Activated T-helper 1 cell treated with anti-CD3 and anti-CD28 coated beads, Interleukin-2, amount 50 U/mL, for 16 hours (primary cell): ENCODE results near the gene SNRPA1.
"Not testable (repeated sequence)": the region's sequence is repeated elsewhere in the genome, so short reads cannot be mapped to it uniquely, and the experiment has no call there.

ENCODE experiments used
- DNase-seq, 2 donors: peaks; one replicate each; pipeline ENCODE4 v3.0.0-alpha.2; 2020; ENCODE audit warnings: low read depth in 1 of 2, low spot score in 1 of 2

SNRPA1 gene

DNA sequence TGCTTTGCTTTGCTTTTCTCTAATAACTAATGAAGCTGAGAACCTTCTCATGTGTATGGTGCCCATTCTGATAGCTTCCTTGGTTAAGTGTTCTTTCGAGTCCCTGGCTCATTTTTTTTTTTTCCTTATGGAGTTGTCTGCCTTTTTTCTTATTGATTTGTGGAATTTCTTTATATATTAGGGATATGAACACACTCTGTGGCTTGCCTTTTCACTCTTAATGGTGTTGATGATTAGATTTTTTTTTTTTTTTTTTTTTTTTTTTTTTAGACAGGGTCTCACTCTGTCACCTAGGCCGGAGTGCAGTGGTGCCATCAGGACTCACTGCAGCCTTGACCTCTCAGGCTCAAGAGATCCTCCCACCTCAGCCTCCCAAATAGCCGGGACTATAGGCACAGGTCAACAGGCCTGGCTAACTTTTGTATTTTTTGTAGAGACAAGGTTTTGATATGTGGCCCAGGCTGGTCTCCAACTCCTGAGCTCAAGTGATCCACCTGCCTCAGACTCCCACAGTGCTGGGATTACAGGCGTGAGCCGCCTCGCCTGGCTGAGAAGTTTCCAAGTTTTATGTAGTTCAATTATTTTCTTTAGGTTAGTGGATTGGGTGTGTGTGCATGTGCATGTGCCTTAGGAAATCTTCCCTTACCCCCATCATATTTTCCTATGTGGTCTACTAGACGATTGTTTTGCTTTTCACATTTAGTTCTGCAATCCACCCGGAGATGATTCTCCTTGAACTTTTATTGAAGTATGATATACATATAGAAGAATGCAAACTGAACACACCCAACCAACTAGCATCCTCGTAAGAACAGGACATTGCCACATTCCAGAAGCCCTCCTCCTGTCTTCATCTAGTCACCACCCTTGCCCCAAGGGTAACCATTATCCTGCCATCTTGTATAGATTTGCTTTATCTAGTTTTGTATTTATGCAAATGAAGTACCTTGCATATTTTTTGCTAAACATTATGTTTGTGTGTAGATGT lies 1.7 kb upstream of the SNRPA1 start:
- DNase-seq: no peak

DNA sequence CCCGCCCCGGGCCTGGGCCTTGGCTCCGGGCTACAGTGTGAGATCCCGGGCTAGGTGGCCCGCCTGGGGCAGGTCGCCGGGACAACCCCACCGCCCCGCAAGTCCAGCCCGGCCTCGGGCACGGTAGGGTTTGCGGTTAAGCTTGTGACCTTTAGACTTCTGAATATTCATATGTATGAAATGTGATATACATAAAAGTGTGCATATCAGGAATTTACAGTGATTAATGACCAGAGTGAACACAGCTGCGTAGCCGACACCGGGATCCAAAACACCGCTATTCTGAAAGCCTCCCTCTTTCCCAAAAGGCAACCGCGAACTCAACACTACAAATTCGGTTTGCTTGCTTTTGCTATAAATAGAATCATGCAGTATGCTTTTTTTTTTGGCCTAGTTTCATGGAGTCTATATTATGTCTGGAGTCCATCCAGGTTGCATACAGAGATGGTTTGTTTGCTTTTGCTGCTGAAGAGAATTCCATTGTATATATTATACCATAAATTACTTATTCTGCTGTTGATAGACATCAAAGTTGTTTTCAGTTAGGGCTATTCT lies 636 bp upstream of the SNRPA1 start:
- no peak for DNase-seq

GRCh38 chr15:101293122-101293521 lies 1.9 kb downstream of the SNRPA1 start:
- DNase-seq: no peak

DNA sequence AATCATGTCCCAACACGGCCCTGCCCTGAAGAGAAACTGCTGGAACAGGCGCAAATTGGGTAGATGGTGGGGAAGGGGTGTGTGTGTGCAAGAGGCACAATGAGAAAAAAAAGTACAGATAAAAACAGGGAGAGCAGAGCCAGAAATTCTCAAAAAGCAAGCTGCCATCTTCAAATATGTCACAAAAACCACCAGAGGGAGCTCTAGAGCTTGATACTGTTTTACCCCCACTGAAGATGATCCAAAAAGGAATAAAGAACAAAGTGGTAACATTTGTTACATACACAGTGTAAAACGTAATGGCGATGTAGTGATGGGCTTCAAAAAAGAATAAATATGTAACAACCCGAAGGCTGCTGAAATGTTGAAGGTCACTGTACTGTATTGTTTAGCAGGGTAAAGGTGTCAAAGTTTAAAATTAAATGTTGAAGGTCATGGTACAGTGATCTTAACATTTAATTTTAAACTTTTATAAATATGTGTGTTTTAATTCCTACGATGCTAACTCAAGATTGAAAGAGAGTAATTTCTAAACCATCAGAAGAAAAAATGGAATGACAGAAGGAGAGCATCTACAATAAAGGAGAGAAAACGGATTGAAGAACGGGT lies 6.0 kb downstream of the SNRPA1 start:
- no peak for DNase-seq

- not testable (repeated sequence) for DNase-seq
Measured at GRCh38 chr15:101287342-101287741, 7.7 kb downstream of the SNRPA1 start.

GRCh38 chr15:101286471-101287114 lies 8.5 kb downstream of the SNRPA1 start:
- DNase-seq: no peak

GRCh38 chr15:101283931-101284330 lies 11.1 kb downstream of the SNRPA1 start:
- no peak for DNase-seq

- no peak for DNase-seq
Measured at GRCh38 chr15:101280007-101280406, 15.0 kb downstream of the SNRPA1 start.

GRCh38 chr15:101277943-101278564 lies 17.0 kb downstream of the SNRPA1 start:
- DNase-seq: no peak

- DNase-seq: peak; percentile 74 to 84
Measured at GRCh38 chr15:101277038-101277822, 17.8 kb downstream of the SNRPA1 start, which contains the start of gene SELENOS. Gene SELENOS (minus strand): TSS chr15:101277485. CDS start chr15:101277417, 68 bp downstream.

GRCh38 chr15:101276501-101277037 lies 18.5 kb downstream of the SNRPA1 start:
- DNase-seq: no peak

DNA sequence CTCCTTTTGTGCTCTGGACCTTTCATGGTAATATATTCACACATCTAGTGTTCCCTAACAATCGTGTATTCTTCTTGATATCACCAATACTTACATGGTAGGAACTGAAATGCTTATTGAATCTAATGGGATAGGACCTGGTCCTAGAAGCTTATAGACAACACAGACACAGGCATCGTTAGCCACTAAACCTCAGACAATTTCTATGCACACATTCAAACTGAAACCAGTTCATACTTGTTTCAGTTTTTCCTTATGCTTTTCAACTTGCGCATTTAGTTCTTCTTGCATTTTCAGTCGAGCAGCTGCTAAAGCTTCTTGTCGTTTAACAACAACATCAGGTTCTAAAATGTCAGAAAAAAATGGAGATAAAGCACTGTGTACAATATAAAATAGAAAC lies 20.0 kb downstream of the SNRPA1 start:
- no peak for DNase-seq

GRCh38 chr15:101273534-101273933 lies 21.5 kb downstream of the SNRPA1 start:
- DNase-seq: no peak

- DNase-seq: no peak
Measured at GRCh38 chr15:101272584-101272983, 22.5 kb downstream of the SNRPA1 start.

DNA sequence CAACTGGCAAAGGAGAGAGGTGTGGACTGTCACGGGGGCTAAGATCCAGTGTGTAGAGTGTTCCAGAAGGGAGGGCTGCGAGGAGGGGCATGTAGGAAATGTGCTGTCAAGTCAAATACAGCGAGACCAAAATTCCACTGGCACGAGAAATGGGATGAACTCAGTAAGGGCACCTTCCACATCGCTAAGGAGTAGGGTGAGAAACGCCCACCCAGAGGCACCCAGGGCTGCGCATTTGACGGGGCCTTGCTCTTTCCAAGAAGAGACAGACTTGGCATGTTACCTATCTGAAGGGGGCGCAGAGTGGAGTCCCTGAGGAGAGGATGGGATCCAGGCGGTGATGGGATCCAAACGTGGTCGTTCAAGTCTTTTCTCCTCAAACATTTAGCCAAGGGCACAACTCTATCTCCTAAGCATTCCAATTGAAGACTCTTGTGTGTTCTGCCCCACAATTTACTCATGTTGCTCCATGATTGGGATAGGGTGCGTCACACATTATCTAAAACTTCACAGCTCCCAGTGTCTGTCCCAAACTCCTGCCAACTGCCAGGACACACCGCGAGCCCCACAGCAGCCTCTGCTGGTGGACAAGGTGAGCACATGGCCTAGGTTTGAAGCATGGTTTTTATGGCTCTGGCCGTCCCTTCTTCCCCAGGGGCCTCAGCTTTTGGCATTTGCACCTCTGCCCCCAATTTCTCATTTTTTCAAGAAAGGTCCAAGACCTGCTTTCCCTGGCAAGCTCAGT lies 25.4 kb downstream of the SNRPA1 start:
- DNase-seq: no peak

- DNase-seq: no peak
Measured at GRCh38 chr15:101267320-101268104, 27.5 kb downstream of the SNRPA1 start.

GRCh38 chr15:101266787-101267186 lies 28.3 kb downstream of the SNRPA1 start:
- no peak for DNase-seq

DNA sequence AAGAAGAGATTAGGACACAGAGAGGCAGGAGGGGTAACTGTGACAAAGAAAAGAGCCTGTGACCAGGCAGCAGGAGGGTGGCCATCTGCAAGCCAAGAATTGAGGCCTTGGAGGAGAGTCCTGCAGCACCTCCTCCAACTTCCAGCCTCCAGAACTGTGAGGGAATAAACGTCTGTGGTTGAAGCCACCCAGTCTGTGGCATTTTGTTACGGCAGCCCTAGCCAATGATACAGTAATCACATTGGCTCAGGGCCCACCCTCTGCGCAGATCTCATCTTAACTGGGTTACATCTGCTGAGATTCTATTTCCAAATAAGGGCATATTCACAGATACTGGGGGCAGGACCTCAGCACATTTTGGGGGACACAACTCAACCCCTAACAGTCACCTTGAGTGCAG lies 29.0 kb downstream of the SNRPA1 start:
- no peak for DNase-seq
